Measurements from ENCODE around the gene POU2F3.

POU2F3 gene

DNA sequence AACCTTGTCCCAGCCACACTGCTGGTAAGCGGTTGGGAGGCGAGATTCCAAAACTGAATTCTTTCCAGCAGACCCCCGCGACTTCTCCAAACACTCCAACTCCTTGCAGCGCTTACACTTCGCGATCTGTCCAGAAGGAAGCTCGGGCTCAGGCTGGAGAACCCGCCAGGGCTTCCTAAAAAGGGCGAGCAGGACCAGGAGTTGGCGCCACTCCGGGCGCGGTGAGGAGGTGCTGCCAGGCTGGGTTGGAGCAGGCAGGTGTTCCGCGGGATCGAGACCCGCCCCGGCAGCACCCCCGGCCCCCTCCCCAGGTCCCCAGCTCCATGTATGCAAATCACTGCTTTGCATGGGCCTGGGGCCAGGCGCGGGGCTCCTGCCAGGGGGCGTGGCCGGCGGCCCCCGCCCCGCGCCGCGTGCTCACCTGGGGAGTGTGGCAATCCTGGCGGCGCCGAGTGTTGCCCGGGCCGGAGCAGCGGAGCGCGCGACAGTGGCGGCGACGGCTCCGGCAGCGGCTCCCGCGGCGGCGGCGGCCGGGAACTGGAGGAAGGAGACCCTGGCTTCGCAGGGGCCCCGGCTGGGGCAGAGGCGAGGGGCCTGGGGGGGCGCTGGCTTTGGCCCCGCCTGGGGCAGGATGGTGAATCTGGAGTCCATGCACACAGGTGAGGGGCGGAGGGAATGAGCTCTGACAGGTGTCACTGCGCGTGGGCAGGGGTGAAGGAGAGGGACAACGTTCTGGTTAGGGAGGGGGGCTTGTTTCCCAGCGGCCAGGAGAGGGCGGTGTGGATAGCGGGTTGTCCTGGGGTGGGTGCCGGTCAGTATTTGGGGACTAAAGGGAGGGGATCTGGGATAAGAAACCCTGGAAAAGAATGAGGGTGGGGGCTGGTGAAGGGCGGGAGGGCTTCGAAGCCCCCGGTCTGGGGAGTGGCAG lies at the start of gene POU2F3:
POU2F3 (plus strand) TSS at position 428 of the 928 bp plus-strand sequence; CDS start at position 632, 204 bp downstream.
- DNase-seq (ENCODE audit: low read depth), result no peak

DNA sequence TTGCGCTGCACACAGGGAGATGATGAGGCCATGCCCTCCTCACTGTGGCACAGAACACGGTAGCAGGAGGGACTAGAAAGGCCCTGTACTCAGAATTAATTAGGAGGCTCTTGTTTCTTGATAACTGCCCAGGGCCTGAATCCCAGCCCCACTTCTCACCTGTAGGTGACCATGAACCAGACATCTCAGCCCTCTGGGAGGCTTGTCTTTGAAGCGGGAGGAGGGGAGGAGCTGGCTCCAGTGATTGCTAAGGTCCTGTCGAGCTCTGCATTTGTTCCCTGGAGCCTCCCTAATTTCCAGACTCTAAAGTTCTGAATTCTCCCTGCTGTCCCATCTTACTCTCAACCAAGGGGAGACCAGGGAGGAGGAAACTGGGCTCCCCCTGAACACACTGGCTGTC lies 48.9 kb upstream of the POU2F3 start:
- no peak for DNase-seq (ENCODE audit: low read depth)

DNA sequence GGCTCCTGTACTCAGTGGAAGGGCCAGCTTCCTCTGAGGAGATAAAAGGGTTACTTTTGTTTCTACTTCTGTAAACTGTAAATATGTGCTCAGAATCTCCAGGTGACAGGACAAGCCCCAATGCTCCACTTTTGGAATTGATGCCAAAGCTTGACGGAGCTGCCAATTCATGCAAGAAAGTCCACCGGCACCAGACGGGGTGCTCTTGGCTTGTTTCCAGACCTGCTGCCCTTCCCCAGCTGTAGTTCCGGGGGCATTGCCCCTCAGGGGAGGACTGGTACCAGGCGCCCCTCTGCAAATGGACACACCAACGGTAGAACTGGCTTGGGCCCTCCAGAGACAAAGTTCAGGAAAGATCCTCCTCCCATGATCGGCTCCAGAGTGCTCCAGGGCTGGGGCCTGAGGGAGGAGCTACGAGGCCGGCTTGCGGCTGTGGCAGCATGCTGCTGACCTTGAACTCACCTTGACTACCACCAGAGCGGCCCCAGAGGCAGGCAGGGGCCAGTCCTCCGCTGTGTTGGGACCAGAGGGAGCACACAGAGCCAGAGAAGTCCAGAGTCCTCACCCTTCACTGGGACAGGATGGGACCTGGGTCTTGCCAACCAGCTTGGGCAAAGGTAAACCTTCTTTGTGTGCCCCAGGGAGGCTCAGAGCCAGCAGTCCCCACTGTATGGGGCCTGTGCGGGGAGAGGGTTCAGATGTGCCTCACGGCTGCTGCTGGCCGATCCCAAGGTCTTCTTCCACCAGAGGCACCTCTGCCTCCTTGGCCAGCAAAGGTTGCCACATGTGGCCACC lies 46.9 kb upstream of the POU2F3 start:
- no peak for DNase-seq (ENCODE audit: low read depth)

DNA sequence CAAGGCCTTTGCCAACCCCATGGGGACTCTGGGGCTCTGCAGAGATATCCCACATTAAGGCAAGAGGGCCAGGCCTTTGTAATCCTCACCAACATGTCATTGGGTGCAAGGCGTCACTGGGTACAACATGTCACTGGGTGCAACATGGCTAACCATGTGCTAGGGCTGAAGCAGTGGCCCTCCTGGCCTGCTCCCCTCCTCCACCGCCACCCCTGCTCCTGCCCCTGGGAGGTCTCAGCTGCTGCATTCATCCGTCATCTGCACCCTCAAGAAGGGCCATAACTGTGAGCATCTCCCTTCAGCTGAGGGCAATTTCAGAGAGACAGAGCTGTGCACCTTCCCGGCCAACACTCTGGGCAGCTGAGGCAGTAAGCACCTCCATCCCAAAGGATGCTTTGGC lies 45.8 kb upstream of the POU2F3 start:
- no peak for DNase-seq (ENCODE audit: low read depth)

DNA sequence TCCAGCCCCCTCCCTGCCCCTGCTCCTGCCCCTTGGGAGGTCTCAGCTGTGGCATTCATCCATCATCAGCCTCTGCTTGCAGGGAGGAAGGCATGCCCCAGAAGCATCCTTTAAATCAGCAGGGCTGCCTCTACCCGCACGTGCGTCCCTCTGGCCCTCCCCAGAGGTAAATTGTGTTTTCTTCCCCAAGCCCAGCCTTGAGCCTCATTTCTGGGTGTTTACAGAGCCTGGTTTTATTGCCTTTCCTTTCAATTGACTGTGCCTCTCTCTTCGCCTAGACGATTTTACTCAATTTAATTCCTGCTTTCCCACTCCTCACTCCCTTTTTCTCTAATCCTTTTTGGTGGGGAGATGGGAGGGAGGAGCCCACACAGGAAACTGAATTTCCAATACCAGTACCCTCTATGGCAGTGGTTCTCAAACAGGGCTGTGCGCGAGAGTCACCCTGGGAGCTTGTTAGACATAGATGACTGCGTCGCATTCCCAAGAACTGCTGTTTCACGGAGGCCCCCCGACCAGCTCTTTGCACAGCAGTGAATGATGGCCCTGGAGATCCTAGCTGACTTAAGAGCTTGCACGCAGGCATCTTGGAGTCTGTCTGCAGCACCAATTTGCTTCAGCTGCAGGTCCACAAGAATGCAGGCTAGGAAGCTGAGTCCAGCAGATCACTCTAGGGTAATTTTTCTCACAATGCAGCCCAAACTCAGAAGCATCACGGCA lies 44.2 kb upstream of the POU2F3 start:
- no peak for DNase-seq (ENCODE audit: low read depth)

DNA sequence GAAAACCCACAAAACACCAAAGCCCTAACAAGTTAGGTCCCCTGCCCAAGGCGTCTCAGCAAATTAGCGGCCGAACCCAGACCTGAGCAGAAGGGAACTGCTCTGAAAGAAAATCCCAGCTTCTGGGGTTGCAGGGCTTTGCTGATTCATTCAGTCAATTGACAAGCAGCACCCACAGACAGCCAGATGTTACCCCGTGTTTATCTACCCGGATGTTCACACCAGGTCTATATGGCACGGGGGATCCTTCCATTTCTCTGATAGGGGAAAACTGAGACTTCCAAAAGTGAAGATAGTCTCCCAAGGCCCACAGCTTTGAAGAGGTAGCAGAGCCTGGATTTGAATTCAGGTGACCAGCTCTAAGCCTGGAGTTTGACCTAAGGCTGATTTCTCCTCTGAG lies 43.1 kb upstream of the POU2F3 start:
- DNase-seq (ENCODE audit: low read depth), result no peak

DNA sequence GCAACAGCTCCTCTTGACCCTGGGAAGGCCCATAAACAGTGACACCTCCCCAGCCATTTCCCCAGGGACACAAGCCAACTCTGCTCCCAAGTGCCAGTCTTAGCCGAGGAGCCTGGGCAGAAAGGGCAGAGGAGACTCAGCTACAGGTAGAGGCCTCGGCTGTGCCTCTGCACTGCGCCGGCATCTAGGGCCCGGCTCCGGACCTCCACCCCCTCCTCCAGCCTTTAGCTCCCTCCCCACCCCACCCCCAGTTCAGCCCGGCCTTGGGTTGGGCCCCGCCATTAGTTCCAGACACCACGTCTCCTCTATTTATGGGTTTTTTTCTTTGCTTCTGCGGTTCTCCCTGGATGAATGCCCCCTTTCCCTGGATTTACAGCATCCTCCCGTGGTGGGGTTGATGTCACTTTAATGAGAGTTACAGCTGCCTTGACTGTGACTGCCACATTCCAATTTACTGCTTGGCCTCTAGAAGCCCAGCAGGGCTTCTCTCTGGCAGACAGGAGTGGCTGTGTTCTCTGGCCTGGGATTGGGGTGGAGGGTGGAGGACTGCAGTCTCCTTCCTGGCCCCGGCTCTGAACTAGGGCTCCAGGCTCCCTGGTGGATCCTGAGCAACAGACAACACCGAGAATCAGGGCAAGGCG lies 42.6 kb upstream of the POU2F3 start:
- DNase-seq (ENCODE audit: low read depth), result no peak

DNA sequence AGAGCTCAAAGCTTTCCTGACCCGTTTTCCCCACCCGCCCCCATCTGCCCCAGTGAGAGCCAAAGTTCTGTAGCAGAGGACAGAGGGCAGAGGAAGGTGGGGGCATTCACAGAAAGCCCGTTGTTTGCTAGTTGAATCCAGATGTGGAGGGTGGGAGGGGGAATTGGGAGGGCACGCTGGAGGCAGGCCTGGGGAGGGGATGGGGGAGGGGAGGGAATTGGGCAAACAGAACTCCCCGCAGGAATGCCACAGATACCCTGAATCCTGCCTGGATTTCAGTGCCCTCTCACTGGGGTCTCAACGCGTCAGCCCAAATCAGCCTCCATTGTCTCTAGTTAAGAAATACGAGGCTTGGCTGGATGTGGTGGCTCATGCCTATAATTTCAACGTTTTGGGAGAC lies 42.0 kb upstream of the POU2F3 start:
- DNase-seq (ENCODE audit: low read depth), result no peak

DNA sequence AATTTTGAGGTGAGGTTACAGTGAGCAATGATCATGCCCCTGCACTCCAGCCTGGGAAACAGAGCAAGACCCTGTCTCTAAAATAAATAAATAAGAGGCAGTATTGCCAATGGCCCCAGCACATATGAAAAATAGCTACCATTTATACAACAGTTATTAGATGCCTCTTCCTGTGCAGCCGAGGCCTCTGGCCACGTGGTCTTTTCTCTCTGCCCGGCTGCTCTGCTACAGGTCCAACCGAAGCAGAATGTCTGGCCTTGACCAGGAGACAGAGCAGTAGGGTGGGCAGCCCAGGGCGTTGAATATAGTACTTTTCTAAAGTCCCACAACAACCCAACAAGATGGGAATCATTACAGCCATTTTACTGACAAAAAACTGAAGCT lies 41.5 kb upstream of the POU2F3 start:
- DNase-seq (ENCODE audit: low read depth), result no peak

DNA sequence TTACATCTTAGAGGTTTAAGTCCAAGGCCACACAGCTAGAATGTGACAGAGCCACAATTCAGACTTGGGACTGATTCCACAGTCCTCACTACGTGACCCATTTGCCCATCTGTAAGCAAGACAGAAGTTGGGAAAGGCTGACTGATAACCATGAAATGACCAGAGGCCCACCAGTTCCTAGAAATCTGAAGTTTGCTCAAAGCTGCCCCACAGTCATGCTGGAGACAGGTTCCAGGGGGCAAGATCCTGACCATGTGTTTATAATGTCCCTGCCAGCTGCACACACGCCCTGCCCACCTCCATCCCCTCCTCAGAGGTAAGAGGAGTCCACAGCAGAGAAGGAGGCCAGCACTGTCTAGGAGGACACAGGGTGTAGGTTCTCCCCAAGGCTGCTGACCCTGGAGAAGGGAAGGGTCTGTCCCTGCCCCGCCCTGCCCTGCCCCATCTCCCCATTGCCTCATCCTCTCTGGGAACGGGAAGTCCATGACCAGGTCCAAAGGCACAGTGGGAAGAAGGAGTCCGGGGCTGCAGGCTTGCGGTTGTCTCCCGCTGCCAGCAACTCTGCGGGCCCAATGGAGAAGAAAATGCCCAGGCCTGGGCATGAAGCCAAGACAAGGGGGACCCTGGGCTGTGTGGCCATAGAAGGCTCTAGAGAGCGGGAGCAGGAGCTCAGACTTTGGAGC lies 41.0 kb upstream of the POU2F3 start:
- DNase-seq (ENCODE audit: low read depth), result no peak

DNA sequence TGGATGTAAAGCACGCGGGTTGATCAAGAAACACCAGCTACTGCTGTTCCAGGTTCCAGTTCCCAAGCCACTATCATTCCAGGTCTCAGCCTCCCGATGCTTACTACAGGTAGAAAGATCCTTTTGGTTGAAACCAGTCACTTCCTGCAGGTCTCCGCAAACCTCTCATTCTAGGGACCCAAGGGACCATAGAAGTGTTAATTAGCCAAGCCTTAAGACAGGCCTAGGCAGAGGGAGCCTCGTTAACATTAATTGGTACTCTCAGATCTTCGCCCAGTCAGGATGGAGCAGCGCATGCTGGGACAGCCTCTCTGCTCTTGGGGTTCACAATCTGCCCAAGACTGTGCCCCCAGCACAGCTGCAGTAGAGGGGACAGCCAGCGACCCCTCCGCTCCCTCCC lies 40.3 kb upstream of the POU2F3 start:
- DNase-seq (ENCODE audit: low read depth), result no peak

DNA sequence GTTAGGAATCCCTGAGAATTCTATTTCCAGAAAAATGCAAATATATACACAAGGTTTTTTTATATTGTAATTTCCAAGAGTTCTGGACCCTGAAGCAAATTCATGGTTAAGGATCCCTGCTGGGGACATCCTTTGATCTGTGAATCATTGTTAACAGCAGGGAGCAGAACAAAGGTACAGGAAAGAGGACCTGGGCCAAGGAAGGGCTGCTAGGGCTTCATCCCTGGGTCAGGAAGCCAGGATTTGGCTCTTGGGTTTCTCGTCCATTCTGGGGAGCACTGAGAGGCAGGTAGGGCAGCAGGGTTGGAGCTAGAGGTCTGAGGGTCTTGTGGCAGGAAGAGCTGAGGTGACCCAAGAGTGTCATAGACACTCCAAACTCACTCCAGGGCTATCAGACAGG lies 39.3 kb upstream of the POU2F3 start:
- no peak for DNase-seq (ENCODE audit: low read depth)

DNA sequence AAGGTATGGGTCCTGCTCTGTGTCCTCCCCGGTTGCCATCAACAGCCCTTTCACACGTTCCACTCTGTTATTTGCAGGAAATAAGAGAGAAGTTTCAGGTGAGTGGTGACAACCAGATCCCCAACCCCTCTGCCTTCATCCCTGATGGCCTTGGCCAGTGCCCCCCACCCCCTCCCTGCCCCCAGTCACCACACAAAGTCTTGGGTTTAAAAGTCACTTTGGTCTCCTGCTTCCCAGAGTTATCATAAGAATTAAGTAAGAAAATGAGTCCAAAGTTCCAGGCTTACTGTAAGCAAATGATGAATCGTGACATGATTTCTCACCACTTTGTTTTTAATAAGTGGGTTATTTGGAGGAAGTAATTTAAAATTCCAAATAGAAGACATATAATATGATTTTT lies 38.3 kb upstream of the POU2F3 start:
- no peak for DNase-seq (ENCODE audit: low read depth)

DNA sequence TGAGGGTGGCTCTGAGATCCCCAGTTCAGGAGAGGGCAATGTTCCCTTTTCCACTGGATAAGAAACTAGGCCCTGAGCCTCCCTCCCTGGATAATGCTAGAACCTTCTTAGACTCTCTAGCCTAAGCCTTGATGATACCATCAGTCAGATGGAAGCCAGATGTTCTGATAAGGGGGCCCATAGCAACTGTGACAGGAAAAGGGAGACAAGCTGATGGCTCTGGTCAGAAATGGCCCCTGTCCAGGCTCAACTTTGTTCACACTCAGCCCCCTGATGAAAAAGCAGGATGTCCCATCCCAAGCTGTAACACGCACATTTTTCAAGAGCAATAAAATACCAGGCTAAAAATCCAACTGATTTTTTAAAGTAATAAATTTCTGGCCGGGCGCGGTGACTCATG lies 36.3 kb upstream of the POU2F3 start:
- DNase-seq (ENCODE audit: low read depth), result no peak

DNA sequence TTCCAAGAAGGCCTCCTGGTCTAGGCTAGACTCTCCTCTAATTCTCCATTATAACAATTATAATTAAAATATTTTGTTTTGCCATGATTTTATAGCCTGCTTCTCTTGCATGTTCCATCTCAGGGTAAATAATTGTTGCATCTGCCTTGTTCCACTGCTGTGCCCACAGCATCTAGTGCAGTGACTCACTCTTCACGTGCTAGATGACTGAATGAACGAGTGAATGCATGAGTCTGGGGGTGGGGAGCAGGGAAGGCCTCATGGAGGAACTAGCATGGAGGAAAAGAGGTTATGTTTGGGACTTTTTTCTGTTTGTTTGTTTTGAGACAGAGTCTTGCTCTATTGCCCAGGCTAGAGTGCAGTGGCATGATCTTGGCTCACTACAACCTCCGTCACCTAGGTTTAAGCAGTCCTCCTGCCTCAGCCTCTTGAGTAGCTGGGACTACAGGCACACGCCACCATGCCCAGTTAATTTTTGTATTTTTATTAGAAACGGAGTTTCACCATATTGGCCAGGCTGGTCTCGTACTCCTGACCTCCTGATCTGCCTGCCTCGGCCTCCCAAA lies 34.3 kb upstream of the POU2F3 start:
- DNase-seq (ENCODE audit: low read depth), result no peak

DNA sequence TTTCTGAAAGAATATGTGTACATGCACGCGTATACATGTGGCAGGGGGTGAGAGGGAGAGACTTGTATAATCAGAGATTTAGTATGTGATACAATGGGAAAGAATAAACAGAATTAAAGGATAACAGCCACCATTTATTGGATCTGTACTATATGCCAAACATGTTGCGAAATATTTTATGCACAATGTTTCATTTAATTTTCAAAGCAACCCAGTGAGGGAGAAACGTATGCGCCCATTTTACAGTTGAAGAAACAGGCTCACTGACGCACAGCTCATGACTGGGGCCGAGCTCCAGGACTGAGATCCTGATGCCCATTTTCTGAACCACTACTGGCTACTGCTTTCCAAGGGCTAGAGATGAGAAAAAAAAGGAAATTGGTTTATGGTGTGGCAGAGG lies 32.4 kb upstream of the POU2F3 start:
- DNase-seq (ENCODE audit: low read depth), result no peak

DNA sequence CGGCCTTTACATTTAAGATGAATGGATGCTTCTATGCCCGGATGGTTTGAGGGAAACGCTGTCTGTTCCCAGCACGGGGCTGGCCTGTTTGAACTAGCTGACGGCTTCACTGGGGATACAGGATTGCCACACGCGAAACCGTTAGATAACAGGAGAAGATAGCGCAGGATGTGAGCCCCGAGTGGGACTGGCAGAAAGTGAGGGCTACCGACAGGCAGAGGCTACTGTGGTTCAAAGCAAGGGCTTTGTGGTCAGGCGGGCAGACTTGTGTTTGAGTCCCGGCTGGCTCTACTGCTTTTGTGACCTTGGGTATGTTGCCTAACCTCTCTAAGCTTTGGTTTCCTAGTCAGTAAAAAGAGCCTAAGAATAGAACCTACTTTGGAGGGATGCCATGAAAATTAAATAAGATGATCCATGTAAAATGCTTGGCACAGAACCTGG lies 31.9 kb upstream of the POU2F3 start:
- DNase-seq (ENCODE audit: low read depth), result no peak

DNA sequence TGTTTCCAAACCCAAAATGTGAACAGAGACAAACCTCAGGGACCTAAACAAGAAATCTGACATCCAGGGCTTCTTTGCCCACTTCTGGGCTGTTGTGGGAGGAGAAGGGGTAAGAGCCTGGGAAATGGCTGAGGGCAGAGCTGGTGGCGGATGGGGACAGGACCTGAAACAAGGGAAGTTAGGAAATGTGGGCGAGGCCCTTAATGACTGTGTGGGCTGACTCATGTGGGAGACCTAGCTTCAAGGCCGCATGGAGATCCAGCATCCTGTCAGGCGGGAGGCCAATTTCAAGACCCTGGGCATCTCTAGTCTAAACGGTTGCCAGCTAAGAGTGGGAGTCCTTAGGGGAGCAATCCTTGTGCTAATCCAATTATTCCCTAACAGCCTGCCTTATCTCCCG lies 31.2 kb upstream of the POU2F3 start:
- no peak for DNase-seq (ENCODE audit: low read depth)

DNA sequence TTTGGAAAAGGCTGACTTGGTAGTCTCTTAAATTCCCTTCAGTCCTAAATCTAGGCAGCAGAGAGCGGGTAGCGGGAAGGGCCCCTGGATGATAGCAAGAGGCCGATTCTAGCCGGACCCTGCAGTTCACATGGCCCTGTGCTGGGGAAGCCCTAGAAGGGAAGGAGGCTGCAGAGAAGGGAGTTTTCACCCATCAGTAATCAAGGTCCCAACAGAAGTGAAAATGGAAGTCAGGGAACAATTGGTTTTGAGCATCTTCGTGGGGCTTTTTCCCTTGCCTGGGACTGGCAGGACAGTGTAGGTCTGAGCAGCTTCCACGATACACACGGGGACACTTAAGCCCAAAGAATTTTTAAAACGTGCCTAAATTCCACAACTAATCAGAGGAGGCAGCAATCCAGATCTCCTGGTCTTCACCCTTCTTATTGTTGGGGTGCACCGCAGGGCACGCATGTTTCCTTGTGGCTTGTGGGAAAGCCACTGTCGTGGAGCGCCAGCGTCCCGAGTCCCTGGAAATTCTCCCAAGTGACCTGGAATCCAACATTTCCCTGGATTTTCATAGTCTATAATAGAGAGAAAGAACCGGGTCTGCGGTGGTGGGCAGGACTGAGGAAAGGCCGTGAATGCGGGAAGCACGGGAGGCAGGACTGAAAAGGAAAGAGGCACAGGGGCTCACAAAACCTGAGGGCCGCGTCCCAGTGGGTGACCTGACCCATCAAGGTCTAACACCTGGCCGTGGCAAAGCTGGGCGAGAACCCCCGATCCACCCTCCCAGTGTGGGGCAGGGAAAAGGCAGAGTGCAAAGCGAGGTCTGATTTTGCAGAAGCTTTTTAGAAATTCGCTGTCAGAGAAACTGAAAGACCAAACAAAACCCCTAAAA lies 30.0 kb upstream of the POU2F3 start:
- no peak for DNase-seq (ENCODE audit: low read depth)
